Activated CD4-positive, alpha-beta memory T cell treated with anti-CD3 and anti-CD28 coated beads, Interleukin-2, amount 10 ng/mL, durations not matched to agents 7 days and 5 days (primary cell): ENCODE results near the gene IL1RL1. TPM values are rescaled to one million over a fixed set of nuclear protein-coding genes. Genes with fewer than 3 reads are reported as not detected.

Experiments used
- CTCF ChIA-PET: fragments of 350-600 bp; sonication (Branson Sonifier 250); formaldehyde crosslinking; loops from one replicate; lab custom pipeline; 2021; ENCODE audit warnings: antibody characterized with exemption, inconsistent platforms; lab: Charles Lee
- POLR2A ChIA-PET: fragments of 350-600 bp; sonication (Branson Sonifier 250); formaldehyde crosslinking; loops from one replicate; lab custom pipeline; 2021; ENCODE audit warnings: antibody characterized with exemption; lab: Charles Lee
- DNase-seq: peaks from one replicate; pipeline ENCODE4 v3.0.0-alpha.2; 2020
- H3K27ac Mint-ChIP-seq: one replicate; pipeline ENCODE4 v1.8.0; 2021; ENCODE audit warnings: mild to moderate bottlenecking, mixed read lengths
- H3K27me3 Mint-ChIP-seq: one replicate; pipeline ENCODE4 v1.8.0; 2021; ENCODE audit warnings: mixed read lengths
- H3K36me3 Mint-ChIP-seq: one replicate; pipeline ENCODE4 v1.8.0; 2021; ENCODE audit warnings: low read depth, mixed read lengths
- H3K4me1 Mint-ChIP-seq: one replicate; pipeline ENCODE4 v1.8.0; 2021; ENCODE audit warnings: mixed read lengths
- H3K4me3 Mint-ChIP-seq: one replicate; pipeline ENCODE4 v1.8.0; 2021; ENCODE audit warnings: mild to moderate bottlenecking, mixed read lengths
- H3K9me3 Mint-ChIP-seq: one replicate; pipeline ENCODE4 v1.8.0; 2021; ENCODE audit warnings: mixed read lengths
- total RNA-seq, 2 experiments: library from RNA; stranded (reverse); gene quantifications; one replicate each; pipeline ENCODE4 v1.2.3, GENCODE V29; 2021

The IL1RL1 gene
- under 1 TPM; 0.58 to 0.71 TPM for total RNA-seq

- ChIA-PET POLR2A (no interaction called here), CTCF (no interaction called here)
- H3K36me3 Mint-ChIP-seq: no peaks in the 10 kb centered on the region
- peaks cover 5% of the 10 kb centered on the region for H3K27me3 Mint-ChIP-seq
- H3K27ac Mint-ChIP-seq: no peak within 1 kb of the TSS
- H3K9me3 Mint-ChIP-seq: no peaks in the 10 kb centered on the region
- DNase-seq: no peak
- no peak within 1 kb of the TSS for H3K4me3 Mint-ChIP-seq
- H3K4me1 Mint-ChIP-seq: peaks cover 8% of the 10 kb centered on the region
Measured at GRCh38 chr2:102310964-102311640, at the start of gene IL1RL1. IL1RL1 (plus strand) TSS chr2:102311563; CDS start chr2:102338265, 26,702 bp downstream.

GRCh38 chr2:102262216-102263129, 48.9 kb upstream of the IL1RL1 start:
- CTCF ChIA-PET: interaction anchor here (0.7 to 1.6 kb wide), 5 partner anchors 9 to 94 kb away, joined by 3 to 5 read pairs (median 3); no protein-coding TSS in a partner anchor
- Mint-ChIP-seq H3K27ac (no peak overlapping the region), H3K36me3 (peaks cover 22% of the 10 kb centered on the region), H3K9me3 (peaks cover 20% of the 10 kb centered on the region), H3K4me3 (no peak overlapping the region), H3K27me3 (no peaks in the 10 kb centered on the region), H3K4me1 (peaks cover 35% of the 10 kb centered on the region)
- POLR2A ChIA-PET: interaction anchor here (2.1 kb wide), 1 partner anchor 15 kb away, joined by 13 read pairs; no protein-coding TSS in a partner anchor
- no peak for DNase-seq

DNA sequence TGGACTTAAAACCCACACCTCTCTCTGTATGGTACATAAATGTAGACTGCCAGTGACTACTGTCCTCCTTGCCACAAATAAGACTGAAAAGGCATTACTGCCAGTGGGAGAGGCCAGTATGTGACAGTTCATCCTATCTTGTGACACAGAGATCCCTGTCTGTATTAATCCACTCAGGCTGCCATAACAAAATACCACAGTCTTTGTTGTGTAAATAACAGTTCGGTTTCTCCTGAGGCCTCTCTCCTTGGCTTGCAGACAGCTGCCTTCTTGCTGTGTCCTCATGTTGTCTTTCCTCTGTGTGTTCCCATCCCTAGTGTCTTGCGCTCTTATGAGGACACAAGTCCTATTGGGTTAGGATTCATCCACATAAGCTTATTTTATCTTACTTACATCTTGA, 46.4 kb upstream of the IL1RL1 start:
- H3K36me3 Mint-ChIP-seq: peaks cover 3% of the 10 kb centered on the region
- H3K4me1 Mint-ChIP-seq: peaks cover 12% of the 10 kb centered on the region
- peak overlapping the region; percentile 47 for H3K27ac Mint-ChIP-seq
- no peak for DNase-seq
- H3K9me3 Mint-ChIP-seq: peaks cover 6% of the 10 kb centered on the region
- ChIA-PET POLR2A (interaction anchor here (0.7 to 1.7 kb wide), 3 partner anchors 12 to 104 kb away, joined by 3 to 7 read pairs (median 3); no protein-coding TSS in a partner anchor), CTCF (interaction anchor here (0.8 to 1.2 kb wide), 4 partner anchors 14 to 155 kb away, joined by 3 to 4 read pairs (median 3); no protein-coding TSS in a partner anchor)
- H3K27me3 Mint-ChIP-seq: peaks cover 4% of the 10 kb centered on the region
- no peak overlapping the region for H3K4me3 Mint-ChIP-seq

DNA sequence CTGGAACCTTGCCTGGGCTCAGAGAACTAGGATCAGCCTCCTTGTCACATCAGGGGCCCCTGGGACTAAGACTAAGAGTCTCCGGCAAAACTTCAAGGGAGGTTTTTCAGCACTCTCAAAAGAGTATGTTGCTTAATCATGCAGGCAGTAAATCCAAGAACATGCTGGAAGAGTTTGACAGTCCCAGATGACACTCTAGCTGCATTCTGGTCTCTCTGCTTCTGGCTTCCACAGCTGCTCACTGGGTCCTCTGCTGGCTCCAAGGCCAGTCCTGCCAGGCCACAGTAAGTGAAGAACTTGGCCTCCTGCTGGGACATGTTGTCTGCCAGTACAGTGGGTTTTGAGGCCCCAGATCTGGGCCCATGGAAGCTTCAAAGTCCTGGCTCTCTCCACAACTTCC, 45.2 kb upstream of the IL1RL1 start:
- peaks cover 2% of the 10 kb centered on the region for H3K9me3 Mint-ChIP-seq
- no peak overlapping the region for H3K27ac Mint-ChIP-seq
- H3K36me3 Mint-ChIP-seq: peaks cover 3% of the 10 kb centered on the region
- ChIA-PET CTCF (interaction anchor here (1.0 to 1.2 kb wide), 3 partner anchors 25 to 260 kb away, joined by 3 to 4 read pairs (median 3); no protein-coding TSS in a partner anchor), POLR2A (no interaction called here)
- DNase-seq: no peak
- H3K4me1 Mint-ChIP-seq: peaks cover 16% of the 10 kb centered on the region
- H3K4me3 Mint-ChIP-seq: no peak overlapping the region
- peaks cover 11% of the 10 kb centered on the region for H3K27me3 Mint-ChIP-seq

GRCh38 chr2:102267774-102268173, 43.6 kb upstream of the IL1RL1 start:
- Mint-ChIP-seq H3K27me3 (peaks cover 15% of the 10 kb centered on the region), H3K36me3 (peaks cover 3% of the 10 kb centered on the region), H3K4me1 (peaks cover 28% of the 10 kb centered on the region), H3K4me3 (no peak overlapping the region), H3K9me3 (no peaks in the 10 kb centered on the region), H3K27ac (no peak overlapping the region)
- POLR2A ChIA-PET: no interaction called here
- CTCF ChIA-PET: no interaction called here
- no peak for DNase-seq

GRCh38 chr2:102268510-102269199, 42.7 kb upstream of the IL1RL1 start:
- no peak for DNase-seq
- H3K36me3 Mint-ChIP-seq: peaks cover under 1% of the 10 kb centered on the region
- peaks cover 15% of the 10 kb centered on the region for H3K27me3 Mint-ChIP-seq
- H3K27ac Mint-ChIP-seq: no peak overlapping the region
- no peaks in the 10 kb centered on the region for H3K9me3 Mint-ChIP-seq
- CTCF ChIA-PET: no interaction called here
- H3K4me1 Mint-ChIP-seq: peaks cover 26% of the 10 kb centered on the region
- no peak overlapping the region for H3K4me3 Mint-ChIP-seq
- POLR2A ChIA-PET: interaction anchor here (1.1 kb wide), 1 partner anchor 8 kb away, joined by 4 read pairs; no protein-coding TSS in a partner anchor

DNA sequence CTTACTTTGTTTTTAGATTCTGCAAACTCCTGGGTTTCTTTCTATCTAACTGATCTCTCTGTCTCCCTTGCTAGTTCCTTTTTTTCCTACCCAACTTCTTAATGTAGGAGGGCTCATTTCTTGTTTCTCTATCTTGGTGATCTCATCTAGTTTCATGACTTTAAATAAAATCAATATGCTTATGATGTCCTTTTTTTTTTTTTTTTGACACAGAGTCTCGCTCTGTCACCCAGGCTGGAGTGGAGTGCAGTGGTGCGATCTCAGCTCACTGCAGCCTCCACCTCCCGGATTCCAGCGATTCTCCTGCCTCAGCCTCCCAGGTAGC, 42.2 kb upstream of the IL1RL1 start:
- DNase-seq: no peak
- peaks cover 23% of the 10 kb centered on the region for H3K4me1 Mint-ChIP-seq
- peaks cover 3% of the 10 kb centered on the region for H3K36me3 Mint-ChIP-seq
- no peak overlapping the region for H3K4me3 Mint-ChIP-seq
- peaks cover 15% of the 10 kb centered on the region for H3K27me3 Mint-ChIP-seq
- H3K27ac Mint-ChIP-seq: no peak overlapping the region
- ChIA-PET CTCF (no interaction called here), POLR2A (interaction anchor here (1.1 kb wide), 1 partner anchor 8 kb away, joined by 4 read pairs; no protein-coding TSS in a partner anchor)
- no peaks in the 10 kb centered on the region for H3K9me3 Mint-ChIP-seq

DNA sequence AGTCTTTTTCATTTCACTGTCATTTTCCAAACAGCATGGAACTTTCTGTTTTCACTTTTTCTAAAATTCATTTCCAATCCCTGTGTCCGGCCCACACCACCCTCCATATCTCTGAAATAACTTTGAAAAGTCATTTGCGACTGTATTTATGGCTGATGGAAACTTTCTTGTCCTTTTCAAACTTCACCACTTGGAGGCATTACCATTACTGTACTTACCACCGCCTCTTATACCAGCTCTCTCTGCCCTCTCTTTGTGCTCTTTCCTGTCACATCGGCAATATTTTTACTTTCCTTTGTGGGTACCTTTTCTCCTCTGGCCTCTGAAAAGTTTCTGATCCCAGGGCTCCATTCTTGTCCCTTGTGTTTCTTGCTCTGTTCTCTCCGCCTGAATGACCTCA, 39.5 kb upstream of the IL1RL1 start:
- peaks cover 15% of the 10 kb centered on the region for H3K27me3 Mint-ChIP-seq
- H3K27ac Mint-ChIP-seq: no peak overlapping the region
- H3K4me3 Mint-ChIP-seq: no peak overlapping the region
- peaks cover 5% of the 10 kb centered on the region for H3K9me3 Mint-ChIP-seq
- POLR2A ChIA-PET: interaction anchor here (1.1 to 1.3 kb wide), 3 partner anchors 19 to 84 kb away, joined by 3 to 4 read pairs (median 3); partner anchors contain the start of gene IL18R1
- CTCF ChIA-PET: interaction anchor here (0.9 to 1.6 kb wide), 7 partner anchors 18 to 169 kb away, joined by 3 to 5 read pairs (median 3); no protein-coding TSS in a partner anchor
- peaks cover 35% of the 10 kb centered on the region for H3K4me1 Mint-ChIP-seq
- no peak for DNase-seq
- H3K36me3 Mint-ChIP-seq: peaks cover 16% of the 10 kb centered on the region

DNA sequence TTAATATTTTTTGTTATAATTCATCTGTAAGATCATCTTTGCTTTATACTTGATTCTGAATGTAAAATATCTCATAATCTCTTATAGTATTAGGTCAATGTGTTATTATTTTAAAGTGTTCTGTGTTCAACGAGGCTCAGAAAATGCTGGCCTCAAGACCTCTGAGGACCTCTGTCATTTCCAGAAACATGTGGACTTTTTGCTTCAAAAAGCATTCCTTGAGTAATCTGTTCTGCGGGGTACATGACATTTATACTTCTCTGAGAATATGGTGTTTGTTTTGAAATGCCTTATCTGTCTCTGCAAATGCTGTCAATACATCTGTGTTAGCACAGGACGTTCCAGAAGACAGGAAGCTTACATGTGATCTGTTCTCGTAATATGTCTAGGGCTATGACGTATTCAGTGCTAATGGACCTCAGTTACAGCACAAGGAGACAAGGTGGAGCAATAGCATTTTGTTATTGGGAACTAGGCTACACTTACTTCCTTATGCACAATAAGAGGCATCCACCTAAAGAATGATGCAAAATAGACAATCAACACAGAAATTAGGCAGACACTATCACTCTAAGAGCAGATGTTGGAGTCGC, 37.6 kb upstream of the IL1RL1 start:
- H3K27me3 Mint-ChIP-seq: peaks cover 15% of the 10 kb centered on the region
- H3K36me3 Mint-ChIP-seq: peaks cover 19% of the 10 kb centered on the region
- no peak for DNase-seq
- ChIA-PET POLR2A (no interaction called here), CTCF (interaction anchor here (1.5 kb wide), 1 partner anchor 33 kb away, joined by 7 read pairs; no protein-coding TSS in a partner anchor)
- H3K9me3 Mint-ChIP-seq: peaks cover 8% of the 10 kb centered on the region
- no peak overlapping the region for H3K4me3 Mint-ChIP-seq
- H3K4me1 Mint-ChIP-seq: peaks cover 53% of the 10 kb centered on the region
- H3K27ac Mint-ChIP-seq: no peak overlapping the region

GRCh38 chr2:102276549-102277201, 34.7 kb upstream of the IL1RL1 start:
- POLR2A ChIA-PET: interaction anchor here (0.6 to 3.4 kb wide), 14 partner anchors 8 to 141 kb away, joined by 3 to 17 read pairs (median 6); partner anchors contain the start of gene IL18R1
- CTCF ChIA-PET: interaction anchor here (1.1 to 2.1 kb wide), 10 partner anchors 10 to 271 kb away, joined by 3 to 8 read pairs (median 4); no protein-coding TSS in a partner anchor
- H3K36me3 Mint-ChIP-seq: peaks cover 19% of the 10 kb centered on the region
- H3K9me3 Mint-ChIP-seq: peaks cover 8% of the 10 kb centered on the region
- peaks cover 57% of the 10 kb centered on the region for H3K4me1 Mint-ChIP-seq
- DNase-seq: peak; percentile 28
- peak overlapping the region; percentile 50 for H3K27ac Mint-ChIP-seq
- H3K4me3 Mint-ChIP-seq: no peak overlapping the region
- H3K27me3 Mint-ChIP-seq: peaks cover 3% of the 10 kb centered on the region

DNA sequence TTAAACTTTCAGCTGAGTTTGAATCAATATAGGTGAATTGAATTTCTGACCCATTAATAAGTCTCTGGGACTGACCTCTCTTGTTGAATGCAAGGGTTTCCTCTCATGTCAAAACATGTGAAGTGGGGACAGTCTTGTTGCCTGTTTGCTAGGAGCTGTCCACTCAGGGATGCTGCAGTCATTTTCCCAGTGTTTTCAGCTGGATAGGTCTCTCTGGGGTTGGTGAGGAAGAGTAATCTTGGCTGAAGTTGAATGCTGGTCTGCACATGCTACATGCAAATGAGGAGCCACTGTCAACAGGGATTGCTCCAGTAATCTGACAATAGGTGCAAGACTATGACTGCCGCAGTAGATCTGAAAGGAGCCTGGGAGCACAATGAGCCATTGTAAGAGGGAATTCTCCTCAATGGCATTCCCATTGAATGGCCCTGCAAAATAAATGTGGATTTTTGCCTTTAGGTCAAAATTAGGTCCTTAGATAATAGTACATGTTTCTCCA, 34.1 kb upstream of the IL1RL1 start:
- Mint-ChIP-seq H3K27ac (peak overlapping the region; percentile 50), H3K9me3 (peaks cover 8% of the 10 kb centered on the region), H3K27me3 (peaks cover 3% of the 10 kb centered on the region), H3K4me1 (peaks cover 54% of the 10 kb centered on the region), H3K4me3 (no peak overlapping the region), H3K36me3 (peaks cover 19% of the 10 kb centered on the region)
- ChIA-PET CTCF (interaction anchor here (1.1 to 2.1 kb wide), 11 partner anchors 9 to 166 kb away, joined by 3 to 8 read pairs (median 4); no protein-coding TSS in a partner anchor), POLR2A (interaction anchor here (0.6 to 3.4 kb wide), 13 partner anchors 9 to 140 kb away, joined by 3 to 17 read pairs (median 5); partner anchors contain the start of gene IL18R1)
- DNase-seq: no peak
